Measurements from ENCODE around the gene KCNMB3. TPM values are rescaled to one million over a fixed set of nuclear protein-coding genes. Genes with fewer than 3 reads are reported as not detected.
"Not testable (repeated sequence)": the region's sequence is repeated elsewhere in the genome, so short reads cannot be mapped to it uniquely, and the experiment has no call there.

Gene KCNMB3
- total RNA-seq, 6 donors from 2014 or later: 1.3 to 3.1 (median 2.0) TPM

- no peak overlapping the region for H3K4me3 ChIP-seq
- H3K36me3 ChIP-seq: no peaks in the 10 kb centered on the region
- no peaks in the 10 kb centered on the region for H3K27me3 ChIP-seq
- TF ChIP-seq EP300 (IDR thresholded peaks at IDR 0.05) (no peak), CTCF (IDR thresholded peaks at IDR 0.05) (no peak), POLR2A (IDR thresholded peaks at IDR 0.05) (no peak), POLR2AphosphoS5 (IDR thresholded peaks at IDR 0.05) (no peak)
- 72 to 85% methylated on average over 5 of the region's 5 CpGs for WGBS, 2 donors
- DNase-seq: no peak
- H3K4me1 ChIP-seq: peaks cover 0 to 9% (median 0%) of the 10 kb centered on the region in 4 donors
- no peak overlapping the region for H3K27ac ChIP-seq
- H3K9me3 ChIP-seq: peaks cover 0 to 9% (median 2%) of the 10 kb centered on the region in 4 donors
- ATAC-seq (ENCODE audit: low FRiP score in 2 of 2): no peak
Measured at GRCh38 chr3:179258820-179259219, 7.9 kb upstream of the KCNMB3 start.

GRCh38 chr3:179257742-179258141 is 6.8 kb upstream of the KCNMB3 start:
- H3K9me3 ChIP-seq; H3K4me3 ChIP-seq; DNase-seq; H3K36me3 ChIP-seq; H3K27ac ChIP-seq; H3K27me3 ChIP-seq; ATAC-seq (ENCODE audit: low FRiP score in 2 of 2); H3K4me1 ChIP-seq: not testable (repeated sequence)
- WGBS, 2 donors: 93% methylated on average over 11 of the region's 11 CpGs

GRCh38 chr3:179256813-179257212 is 5.9 kb upstream of the KCNMB3 start:
- Histone ChIP-seq H3K9me3 (peaks cover 0 to 9% (median 2%) of the 10 kb centered on the region in 4 donors), H3K27ac (no peak overlapping the region), H3K36me3 (no peaks in the 10 kb centered on the region), H3K27me3 (no peaks in the 10 kb centered on the region), H3K4me3 (no peak overlapping the region), H3K4me1 (peaks cover 0 to 6% (median 0%) of the 10 kb centered on the region in 4 donors)
- no peak for TF ChIP-seq POLR2A (IDR thresholded peaks at IDR 0.05)
- no peak for TF ChIP-seq CTCF (IDR thresholded peaks at IDR 0.05)
- TF ChIP-seq POLR2AphosphoS5 (IDR thresholded peaks at IDR 0.05): no peak
- 94% methylated on average over 2 of the region's 2 CpGs for WGBS, 2 donors
- ATAC-seq (ENCODE audit: low FRiP score in 2 of 2) (no peak), DNase-seq (no peak)

DNA sequence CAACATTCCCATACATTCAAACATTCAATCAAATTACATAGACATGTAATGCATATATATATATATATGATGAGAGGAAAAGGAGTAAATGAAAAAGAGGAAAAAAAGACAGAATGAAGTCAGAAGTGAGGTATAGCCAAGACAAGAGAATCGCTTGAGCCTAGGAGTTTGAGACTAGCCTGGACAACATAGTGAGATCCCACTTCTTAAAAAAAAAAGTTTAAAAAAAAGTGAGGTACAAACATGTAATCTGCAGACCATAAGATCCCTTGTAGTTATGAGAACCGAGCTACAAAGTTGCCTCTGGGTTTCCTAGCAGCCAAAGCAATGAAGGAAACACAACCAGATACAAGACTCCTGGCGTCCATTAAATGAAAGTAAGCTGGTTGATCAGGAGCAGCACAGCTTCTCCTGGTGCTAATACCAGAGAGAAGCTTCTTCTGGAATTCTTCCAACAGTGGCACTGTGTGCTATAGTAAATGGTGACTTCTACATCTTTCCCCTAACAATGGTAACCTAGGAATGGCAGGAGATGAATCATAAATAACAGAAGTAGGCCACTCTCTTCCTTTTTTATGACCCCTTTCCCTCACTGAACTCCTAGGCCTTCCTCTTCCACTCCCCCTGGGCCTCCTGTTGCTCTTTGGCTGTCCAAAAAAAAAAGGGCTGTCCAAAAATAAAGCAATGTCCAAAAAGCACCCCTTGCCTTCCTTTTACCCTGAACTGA is 3.5 kb downstream of the KCNMB3 start:
- ATAC-seq (ENCODE audit: low FRiP score in 2 of 2): no peak
- Histone ChIP-seq H3K27ac (no peak overlapping the region), H3K27me3 (no peaks in the 10 kb centered on the region), H3K9me3 (no peaks in the 10 kb centered on the region), H3K4me3 (no peak overlapping the region), H3K36me3 (peaks cover 0 to 10% (median 2%) of the 10 kb centered on the region in 4 donors), H3K4me1 (no peaks in the 10 kb centered on the region)
- TF ChIP-seq CTCF (IDR thresholded peaks at IDR 0.05): no peak
- no peak for TF ChIP-seq POLR2AphosphoS5 (IDR thresholded peaks at IDR 0.05)
- no peak for TF ChIP-seq EP300 (IDR thresholded peaks at IDR 0.05)
- no peak for TF ChIP-seq POLR2A (IDR thresholded peaks at IDR 0.05)
- 92 to 94% methylated on average over 3 of the region's 3 CpGs for WGBS, 2 donors
- DNase-seq: no peak

DNA sequence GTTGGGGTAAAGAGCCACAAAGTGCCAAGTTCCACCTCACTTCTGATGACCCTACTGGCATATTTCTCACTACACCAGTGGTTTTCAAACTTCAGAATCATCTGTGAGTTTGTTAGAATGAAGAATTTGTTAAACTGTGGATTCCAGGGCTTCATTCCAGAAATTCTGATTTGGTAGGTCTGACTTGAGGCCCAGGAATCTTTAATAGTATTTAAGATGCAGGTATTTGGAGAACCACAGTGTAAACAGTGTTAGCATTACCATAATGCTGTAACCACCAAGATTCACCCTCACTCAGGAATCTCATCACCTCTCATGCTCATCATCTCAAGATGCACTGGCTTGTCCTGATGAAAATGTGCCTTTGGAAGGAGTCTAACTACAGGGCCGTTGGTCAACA is 6.0 kb downstream of the KCNMB3 start:
- no peak overlapping the region for H3K4me3 ChIP-seq
- no peak overlapping the region for H3K27ac ChIP-seq
- no peak for TF ChIP-seq POLR2AphosphoS5 (IDR thresholded peaks at IDR 0.05)
- no peak for TF ChIP-seq CTCF (IDR thresholded peaks at IDR 0.05)
- TF ChIP-seq POLR2A (IDR thresholded peaks at IDR 0.05): no peak
- TF ChIP-seq EP300 (IDR thresholded peaks at IDR 0.05): no peak
- no peaks in the 10 kb centered on the region for H3K4me1 ChIP-seq
- 79 to 81% methylated on average over 1 of the region's 1 CpG for WGBS, 2 donors
- no peaks in the 10 kb centered on the region for H3K9me3 ChIP-seq
- no peak for ATAC-seq (ENCODE audit: low FRiP score in 2 of 2)
- no peak for DNase-seq
- H3K36me3 ChIP-seq: peaks cover 0 to 4% (median 0%) of the 10 kb centered on the region in 4 donors
- H3K27me3 ChIP-seq: no peaks in the 10 kb centered on the region

- not testable (repeated sequence) for H3K4me3 ChIP-seq; H3K27me3 ChIP-seq; DNase-seq; H3K36me3 ChIP-seq; H3K9me3 ChIP-seq; H3K4me1 ChIP-seq; H3K27ac ChIP-seq; ATAC-seq (ENCODE audit: low FRiP score in 2 of 2)
- 100% methylated on average over 1 of the region's 2 CpGs for WGBS, 2 donors
Measured at GRCh38 chr3:179242859-179243258, 8.1 kb downstream of the KCNMB3 start.

DNA sequence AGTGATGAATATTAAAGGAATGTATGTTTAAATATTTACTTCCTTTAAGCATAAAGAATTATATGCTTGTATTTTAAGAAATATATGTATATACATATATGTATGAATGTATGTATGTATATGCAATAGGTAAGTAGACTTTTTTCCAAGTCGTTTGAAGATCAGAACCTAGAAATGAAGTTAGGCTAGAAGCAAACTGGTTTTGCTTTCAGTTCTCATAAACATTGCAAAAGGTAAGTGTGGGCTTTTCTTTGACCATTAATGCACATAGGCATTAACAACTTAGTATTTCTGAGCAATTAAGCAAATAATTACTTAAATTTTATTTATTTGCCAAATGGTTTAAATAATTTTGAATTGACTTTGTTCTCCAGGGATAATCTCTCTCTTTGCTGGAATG is 10.6 kb downstream of the KCNMB3 start:
- DNase-seq: not testable (repeated sequence)

More for the DNA sequence above, 10.6 kb downstream of the KCNMB3 start:
- not testable (repeated sequence) for H3K4me3 ChIP-seq; H3K27ac ChIP-seq; H3K27me3 ChIP-seq; H3K9me3 ChIP-seq; H3K36me3 ChIP-seq; H3K4me1 ChIP-seq; ATAC-seq (ENCODE audit: low FRiP score in 2 of 2)
- WGBS, 2 donors: 23 to 35% methylated on average over 1 of the region's 1 CpG

Measured in upper lobe of left lung (tissue), 6 donors.